ENCODE measurements around the gene STK17A.

STK17A gene

GRCh38 chr7:43538404-43538771 lies 44.5 kb upstream of the STK17A start:
- no peak for TF ChIP-seq CTCF (IDR thresholded peaks at IDR 0.05; ENCODE audit: insufficient read depth, missing control alignments)
- FAIRE-seq (no peak), DNase-seq (ENCODE audit: insufficient read length, low spot score) (no peak)

- TF ChIP-seq CTCF (IDR thresholded peaks at IDR 0.05; ENCODE audit: insufficient read depth, missing control alignments) = no peak
- DNase-seq (ENCODE audit: insufficient read length, low spot score) = no peak
- no peak for FAIRE-seq
These were observed 42.4 kb upstream of the STK17A start for GRCh38 chr7:43540471-43540870.

- TF ChIP-seq CTCF (IDR thresholded peaks at IDR 0.05; ENCODE audit: insufficient read depth, missing control alignments) = no peak
- DNase-seq (ENCODE audit: insufficient read length, low spot score) = no peak
- FAIRE-seq = no peak
These were observed 40.2 kb upstream of the STK17A start for GRCh38 chr7:43542716-43543115.

GRCh38 chr7:43546231-43546630 lies 36.7 kb upstream of the STK17A start:
- no peak for DNase-seq (ENCODE audit: insufficient read length, low spot score)
- no peak for FAIRE-seq

GRCh38 chr7:43550427-43550826 lies 32.5 kb upstream of the STK17A start:
- DNase-seq (ENCODE audit: insufficient read length, low spot score) (no peak), FAIRE-seq (no peak)
- TF ChIP-seq CTCF (IDR thresholded peaks at IDR 0.05; ENCODE audit: insufficient read depth, missing control alignments) = no peak

More at GRCh38 chr7:43546231-43546630, 36.7 kb upstream of the STK17A start:
- no peak for TF ChIP-seq CTCF (IDR thresholded peaks at IDR 0.05; ENCODE audit: insufficient read depth, missing control alignments)

GRCh38 chr7:43552122-43552521 lies 30.8 kb upstream of the STK17A start:
- FAIRE-seq (no peak), DNase-seq (ENCODE audit: insufficient read length, low spot score) (no peak)
- no peak for TF ChIP-seq CTCF (IDR thresholded peaks at IDR 0.05; ENCODE audit: insufficient read depth, missing control alignments)

GRCh38 chr7:43553999-43554398 lies 28.9 kb upstream of the STK17A start:
- DNase-seq (ENCODE audit: insufficient read length, low spot score) (no peak), FAIRE-seq (no peak)
- TF ChIP-seq CTCF (IDR thresholded peaks at IDR 0.05; ENCODE audit: insufficient read depth, missing control alignments) = no peak
